Lower leg skin (tissue), 4 donors: ENCODE measurements around the gene FBXO17. TPM values are rescaled to one million over a fixed set of nuclear protein-coding genes. Genes with fewer than 3 reads are reported as not detected.
"Not testable (repeated sequence)": the region's sequence is repeated elsewhere in the genome, so short reads cannot be mapped to it uniquely, and the experiment has no call there.

Source experiments
- DNase-seq, 2 donors: peaks; one replicate each; pipeline ENCODE4 v3.0.0-alpha.2; 2019; ENCODE audit warnings: low spot score in 2 of 2
- H3K4me3 ChIP-seq: fragments of 200-600 bp; sonication (generic); 2 replicates; pipeline ENCODE4 v1.5.1; 2017; ENCODE audit warnings: mild to moderate bottlenecking, low read depth; ENCODE audit not compliant: poor library complexity, severe bottlenecking
- POLR2A ChIP-seq, 2 donors: fragments of 450-650 bp; IDR thresholded peaks; one replicate each; pipeline ENCODE4 v1.6.1; 2016 to 2017; ENCODE audit warnings: antibody characterized with exemption in 2 of 2, mild to moderate bottlenecking in 1 of 2, moderate library complexity in 1 of 2
- WGBS, 2 donors: methylation state at CpG; one replicate each; pipeline ENCODE4 v1.1.5; 2018; 5-methylcytosine and 5-hydroxymethylcytosine counted together
- intact Hi-C: fragments of 100-400 bp; cut with DNase I; formaldehyde crosslinking; loops from one replicate; pipeline ENCODE4 v1.15.0; 2023; ENCODE audit warnings: low total_unique reads
- total RNA-seq, 4 donors: library from RNA; depleted of rRNA; stranded (reverse); fragments of >200 nt; gene quantifications; one replicate each; pipeline ENCODE4 v1.1.0, GENCODE V29; 2016
- TF ChIP-seq, protein P1 (sequence below), 3 donors: fragments of 450-650 bp; IDR thresholded peaks; one replicate each; pipeline ENCODE4 v1.5.1; 2016; ENCODE audit warnings: antibody characterized with exemption in 3 of 3, mild to moderate bottlenecking in 3 of 3, moderate library complexity in 2 of 3

Gene FBXO17
- total RNA-seq, 4 donors from 2014 or later = 13.2 to 46.5 (median 34.3) TPM

DNA sequence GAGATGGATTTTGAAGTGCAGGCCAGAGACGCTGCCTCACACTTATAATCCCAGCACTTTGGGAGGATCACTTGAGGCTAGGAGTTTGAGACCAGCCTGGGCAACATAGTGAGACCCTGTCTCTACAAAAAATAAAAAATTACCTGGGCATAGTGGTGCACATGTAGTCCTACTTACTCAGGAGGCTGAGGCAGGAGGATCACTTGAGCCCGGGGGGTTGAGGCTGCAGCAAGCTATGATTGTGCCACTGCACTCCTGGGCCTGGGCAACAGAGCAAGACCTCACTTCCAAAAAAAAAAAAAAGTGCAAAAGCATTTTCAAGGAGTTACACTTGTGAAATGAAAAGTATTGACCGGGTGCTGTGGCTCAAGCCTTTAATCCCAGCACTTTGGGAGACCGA lies 27.6 kb upstream of the FBXO17 start:
- H3K4me3 ChIP-seq = no peak overlapping the region
- intact Hi-C loops = no loop called here
- no peak for DNase-seq
- WGBS, 2 donors = 86 to 91% methylated on average over 4 of the region's 4 CpGs
- TF ChIP-seq, protein P1, sequence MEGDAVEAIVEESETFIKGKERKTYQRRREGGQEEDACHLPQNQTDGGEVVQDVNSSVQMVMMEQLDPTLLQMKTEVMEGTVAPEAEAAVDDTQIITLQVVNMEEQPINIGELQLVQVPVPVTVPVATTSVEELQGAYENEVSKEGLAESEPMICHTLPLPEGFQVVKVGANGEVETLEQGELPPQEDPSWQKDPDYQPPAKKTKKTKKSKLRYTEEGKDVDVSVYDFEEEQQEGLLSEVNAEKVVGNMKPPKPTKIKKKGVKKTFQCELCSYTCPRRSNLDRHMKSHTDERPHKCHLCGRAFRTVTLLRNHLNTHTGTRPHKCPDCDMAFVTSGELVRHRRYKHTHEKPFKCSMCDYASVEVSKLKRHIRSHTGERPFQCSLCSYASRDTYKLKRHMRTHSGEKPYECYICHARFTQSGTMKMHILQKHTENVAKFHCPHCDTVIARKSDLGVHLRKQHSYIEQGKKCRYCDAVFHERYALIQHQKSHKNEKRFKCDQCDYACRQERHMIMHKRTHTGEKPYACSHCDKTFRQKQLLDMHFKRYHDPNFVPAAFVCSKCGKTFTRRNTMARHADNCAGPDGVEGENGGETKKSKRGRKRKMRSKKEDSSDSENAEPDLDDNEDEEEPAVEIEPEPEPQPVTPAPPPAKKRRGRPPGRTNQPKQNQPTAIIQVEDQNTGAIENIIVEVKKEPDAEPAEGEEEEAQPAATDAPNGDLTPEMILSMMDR (IDR thresholded peaks at IDR 0.05) = no peak
- no peak for TF ChIP-seq POLR2A (IDR thresholded peaks at IDR 0.05)

DNA sequence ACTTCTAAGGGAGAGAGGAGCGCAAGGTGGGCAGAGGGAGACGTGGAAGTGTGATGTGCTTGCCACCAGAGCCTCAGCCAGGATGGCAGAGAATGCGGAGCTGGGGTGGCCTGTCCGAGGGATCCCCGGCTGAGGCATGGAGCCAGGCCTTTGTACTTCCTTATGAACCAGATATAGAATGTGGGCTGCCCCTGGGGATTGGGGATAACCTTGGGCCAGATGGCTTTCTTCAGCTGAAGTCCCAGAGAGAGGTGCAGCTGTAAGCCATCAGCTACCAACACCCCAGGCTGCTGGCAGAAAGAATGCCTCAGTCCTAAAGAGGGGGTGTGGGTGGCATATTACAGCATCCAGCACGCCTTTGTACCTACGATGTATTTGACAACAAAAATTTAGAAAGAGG lies 25.5 kb upstream of the FBXO17 start:
- H3K4me3 ChIP-seq = no peak overlapping the region
- intact Hi-C loops = no loop called here
- no peak for DNase-seq
- 62 to 63% methylated on average over 7 of the region's 7 CpGs for WGBS, 2 donors
- TF ChIP-seq, protein P1 (IDR thresholded peaks at IDR 0.05) = no peak
- no peak for TF ChIP-seq POLR2A (IDR thresholded peaks at IDR 0.05)

DNA sequence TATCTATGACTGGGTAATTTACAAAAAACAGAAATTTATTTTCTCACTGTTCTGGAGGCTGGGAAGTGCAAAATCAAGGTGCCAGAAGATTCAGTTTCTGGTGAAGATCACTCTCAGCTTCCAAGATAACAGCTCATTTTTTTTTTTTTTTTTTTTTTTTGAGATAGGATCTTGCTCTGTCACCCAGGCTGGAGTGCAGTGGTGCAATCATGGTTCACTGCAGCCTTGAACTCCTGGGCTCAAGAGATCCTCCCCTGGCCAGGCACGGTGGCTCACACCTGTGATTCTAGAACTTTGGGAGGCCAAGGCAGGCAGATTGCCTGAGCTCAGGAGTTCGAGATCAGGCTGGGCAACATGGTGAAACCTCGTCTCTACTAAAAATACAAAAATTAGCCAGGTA lies 22.0 kb upstream of the FBXO17 start:
- DNase-seq, H3K4me3 ChIP-seq, intact Hi-C loops: not testable (repeated sequence)
- WGBS, 2 donors = 95 to 96% methylated on average over 3 of the region's 3 CpGs

DNA sequence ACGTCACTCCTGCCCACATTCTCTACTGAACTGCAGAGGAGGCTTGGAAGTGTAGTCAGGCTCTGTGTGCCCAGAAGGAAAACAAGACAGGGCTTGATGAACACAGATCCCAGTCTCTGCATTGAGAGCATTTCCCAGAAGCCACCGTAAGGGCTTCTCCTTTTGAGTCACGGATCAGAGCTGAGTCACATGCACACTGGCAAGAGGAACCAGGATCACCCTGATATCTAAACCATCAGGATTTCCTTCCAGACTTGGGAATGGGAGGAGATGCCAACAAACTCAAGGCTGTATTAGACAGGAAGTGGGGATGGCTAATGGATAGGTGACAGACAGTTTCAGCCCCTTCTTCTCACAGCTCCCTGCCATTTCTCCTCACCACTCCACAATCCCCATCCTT lies 17.7 kb upstream of the FBXO17 start:
- WGBS, 2 donors = 37 to 38% methylated on average over 3 of the region's 3 CpGs
- no peak overlapping the region for H3K4me3 ChIP-seq
- peak in 1 of 2 donors; percentile 34 for DNase-seq
- TF ChIP-seq, protein P1 (IDR thresholded peaks at IDR 0.05) = no peak
- no peak for TF ChIP-seq POLR2A (IDR thresholded peaks at IDR 0.05)
- intact Hi-C loops = no loop called here

DNA sequence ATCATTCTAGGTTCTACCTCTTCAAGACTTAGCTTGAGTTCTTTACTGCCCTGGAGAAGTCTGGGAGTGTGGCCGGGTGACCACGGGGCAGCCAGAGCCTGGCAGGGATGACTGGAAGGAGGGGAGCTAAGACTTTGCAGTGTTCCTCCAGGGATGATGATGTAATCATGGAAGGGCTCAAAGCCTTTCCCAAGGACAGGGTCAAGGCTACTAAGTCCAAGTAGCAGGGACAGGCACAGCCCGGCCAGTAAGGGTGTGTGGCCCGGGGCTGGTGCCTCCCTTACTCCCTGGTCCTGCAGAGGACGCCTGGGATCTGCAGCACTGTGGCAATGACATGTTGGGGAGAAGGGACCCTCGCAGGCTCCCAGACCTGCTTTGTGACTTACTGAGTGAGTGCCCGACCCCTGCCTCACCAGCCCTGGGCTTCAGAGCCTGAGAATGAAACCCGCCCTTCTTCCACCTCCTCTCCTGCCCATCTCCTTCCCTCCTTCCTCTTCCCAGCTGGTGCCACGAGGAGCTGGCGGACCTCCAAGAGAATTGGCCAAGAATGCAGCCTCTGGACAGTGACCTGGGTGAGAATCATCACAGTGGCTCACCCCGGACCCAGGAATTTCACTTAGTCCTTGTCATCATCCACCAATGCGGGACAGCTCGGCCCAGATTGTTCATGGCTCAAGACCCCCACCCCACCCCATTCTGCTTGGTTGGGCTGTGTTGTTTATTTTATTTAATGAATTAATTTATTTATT lies 15.6 kb upstream of the FBXO17 start:
- 76 to 78% methylated on average over 13 of the region's 13 CpGs for WGBS, 2 donors
- intact Hi-C loops = no loop called here
- no peak overlapping the region for H3K4me3 ChIP-seq
- TF ChIP-seq POLR2A (IDR thresholded peaks at IDR 0.05) = no peak
- no peak for DNase-seq

DNA sequence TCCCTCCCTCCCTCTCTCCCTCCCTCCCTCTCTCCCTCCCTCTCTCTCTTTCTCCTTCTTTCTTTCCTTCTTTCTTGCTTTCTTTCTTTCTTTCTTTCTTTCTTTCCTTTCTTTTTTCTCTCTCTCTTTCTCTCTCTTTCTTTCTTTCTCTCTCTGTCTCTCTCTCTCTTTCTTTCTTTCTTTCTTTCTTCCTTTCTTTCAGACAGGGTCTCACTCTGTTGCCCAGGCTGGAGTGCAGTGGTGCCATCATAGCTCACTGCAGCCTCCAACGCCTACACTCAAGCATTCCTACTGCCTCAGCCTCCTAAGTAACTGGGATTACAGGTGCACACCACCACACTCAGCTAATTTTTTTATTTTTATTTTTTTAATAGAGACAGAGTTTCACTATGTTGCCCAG lies 14.1 kb upstream of the FBXO17 start:
- H3K4me3 ChIP-seq, intact Hi-C loops, DNase-seq: not testable (repeated sequence)
- 83 to 85% methylated on average over 1 of the region's 1 CpG for WGBS, 2 donors

DNA sequence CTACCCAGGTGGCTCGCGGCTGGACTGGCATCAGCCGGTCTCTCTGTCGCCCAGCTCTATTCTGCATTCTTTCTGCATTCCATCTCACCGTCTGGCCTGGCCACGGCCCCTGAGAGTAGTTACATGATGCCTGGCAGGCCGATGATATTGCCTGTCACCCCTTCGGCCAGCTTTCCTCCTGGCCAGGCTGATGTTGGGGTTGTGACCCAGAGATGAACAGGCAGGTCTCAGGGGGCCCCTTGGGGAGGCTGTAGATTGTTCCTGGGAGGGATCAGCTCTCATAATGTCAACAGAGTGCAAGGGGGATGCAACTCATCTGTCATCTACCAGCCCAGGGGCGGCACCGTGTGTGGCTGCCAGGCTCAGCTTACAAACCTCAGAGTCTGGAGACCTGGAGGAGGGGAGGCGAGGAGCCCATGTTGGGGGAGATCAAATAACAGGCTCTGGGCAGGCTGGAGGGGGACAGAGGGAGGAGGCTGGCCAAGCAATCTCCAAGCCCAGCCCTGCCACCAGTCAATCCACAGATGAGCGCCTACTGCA lies 13.6 kb upstream of the FBXO17 start:
- 35 to 43% methylated on average over 8 to 12 of the region's 12 CpGs for WGBS, 2 donors
- no peak overlapping the region for H3K4me3 ChIP-seq
- no peak for TF ChIP-seq POLR2A (IDR thresholded peaks at IDR 0.05)
- TF ChIP-seq, protein P1 (IDR thresholded peaks at IDR 0.05) = no peak
- intact Hi-C loops = no loop called here
- DNase-seq = no peak

DNA sequence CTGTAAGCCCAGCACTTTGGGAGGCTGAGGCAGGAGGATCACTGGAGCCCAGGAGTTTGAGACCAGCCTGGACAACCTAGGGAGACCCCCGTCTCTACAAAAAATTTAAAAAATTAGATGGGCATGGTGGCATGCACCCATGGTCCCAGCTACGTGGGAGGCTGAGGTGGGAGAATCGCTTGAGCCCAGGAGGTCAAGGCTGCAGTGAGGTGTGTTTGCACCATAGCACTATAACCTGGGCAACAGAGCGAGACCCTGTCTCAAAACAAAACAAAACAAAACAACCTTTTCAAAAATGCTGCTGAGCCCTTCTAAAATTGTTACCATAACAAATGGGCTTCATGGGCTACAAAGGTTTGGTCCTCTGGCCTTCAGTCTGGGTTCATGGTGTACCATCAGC lies 13.1 kb upstream of the FBXO17 start:
- DNase-seq, H3K4me3 ChIP-seq, intact Hi-C loops: not testable (repeated sequence)
- 87 to 88% methylated on average over 4 of the region's 4 CpGs for WGBS, 2 donors

DNA sequence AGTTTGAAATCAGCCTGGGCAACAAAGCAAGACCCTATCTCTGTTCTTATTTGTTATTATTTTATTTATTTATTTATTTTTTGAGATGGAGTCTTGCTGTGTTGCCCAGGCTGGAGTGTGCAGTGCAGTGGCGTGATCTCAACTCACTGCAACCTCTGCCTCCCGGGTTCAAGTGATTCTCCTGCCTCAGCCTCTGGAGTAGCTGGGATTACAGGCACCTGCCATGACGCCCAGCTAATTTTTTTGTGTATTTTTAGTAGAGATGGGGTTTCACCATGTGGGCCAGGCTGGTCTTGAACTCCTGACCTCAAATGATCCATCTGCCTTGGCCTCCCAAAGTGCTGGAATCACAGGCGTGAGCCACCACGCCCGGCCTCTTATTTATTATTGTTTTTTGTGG lies 12.2 kb upstream of the FBXO17 start:
- H3K4me3 ChIP-seq, intact Hi-C loops, DNase-seq: not testable (repeated sequence)
- WGBS, 2 donors = 93 to 94% methylated on average over 6 of the region's 6 CpGs
